ENCODE measurements around the gene CLCN2.

Gene CLCN2

GRCh38 chr3:184322731-184323487 lies 38.5 kb downstream of the CLCN2 start:
- no peak for DNase-seq

GRCh38 chr3:184321666-184322065 lies 39.7 kb downstream of the CLCN2 start:
- DNase-seq: no peak

- peak; percentile 30 for DNase-seq
These were observed 41.3 kb downstream of the CLCN2 start for GRCh38 chr3:184320104-184320445.

DNA sequence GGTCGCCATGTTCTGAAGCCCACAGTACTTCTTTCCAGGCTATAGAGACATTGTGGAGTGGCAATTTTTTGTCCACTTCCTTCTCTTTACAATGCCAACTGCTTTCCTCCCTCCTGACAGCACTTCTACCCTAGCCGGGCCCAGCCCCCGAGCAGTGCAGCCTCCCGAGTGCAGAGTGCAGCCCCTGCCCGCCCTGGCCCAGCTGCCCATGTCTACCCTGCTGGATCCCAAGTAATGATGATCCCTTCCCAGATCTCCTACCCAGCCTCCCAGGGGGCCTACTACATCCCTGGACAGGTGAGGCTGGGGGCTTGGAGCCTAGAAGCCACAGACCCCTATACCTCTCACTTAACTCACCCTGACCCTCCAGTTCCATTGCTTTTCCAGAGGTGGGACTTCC lies 44.2 kb downstream of the CLCN2 start:
- no peak for DNase-seq

DNA sequence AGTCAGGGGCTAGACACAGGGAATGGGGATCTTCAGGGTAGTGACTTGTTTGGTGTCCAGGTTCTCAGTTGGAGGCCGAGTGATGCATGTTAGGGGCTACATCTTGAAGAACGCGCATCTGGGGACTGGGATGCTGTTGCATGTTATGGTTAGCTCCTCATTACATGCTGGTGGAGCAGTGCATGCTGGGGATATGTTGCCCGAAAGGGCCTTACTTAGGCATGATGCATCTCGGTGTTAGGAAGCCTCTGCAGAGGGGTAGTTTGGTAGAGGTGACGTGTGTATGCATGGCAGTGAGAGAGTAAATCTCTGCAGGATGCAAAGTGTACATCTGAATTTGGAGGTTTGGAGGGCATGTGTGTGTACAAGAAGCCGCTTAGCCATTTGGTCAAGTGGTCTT lies 44.6 kb downstream of the CLCN2 start:
- DNase-seq: no peak

- peak; percentile 44 for DNase-seq
These were observed 45.3 kb downstream of the CLCN2 start for GRCh38 chr3:184315871-184316661.

GRCh38 chr3:184315543-184315867 lies 45.9 kb downstream of the CLCN2 start:
- DNase-seq: no peak

DNA sequence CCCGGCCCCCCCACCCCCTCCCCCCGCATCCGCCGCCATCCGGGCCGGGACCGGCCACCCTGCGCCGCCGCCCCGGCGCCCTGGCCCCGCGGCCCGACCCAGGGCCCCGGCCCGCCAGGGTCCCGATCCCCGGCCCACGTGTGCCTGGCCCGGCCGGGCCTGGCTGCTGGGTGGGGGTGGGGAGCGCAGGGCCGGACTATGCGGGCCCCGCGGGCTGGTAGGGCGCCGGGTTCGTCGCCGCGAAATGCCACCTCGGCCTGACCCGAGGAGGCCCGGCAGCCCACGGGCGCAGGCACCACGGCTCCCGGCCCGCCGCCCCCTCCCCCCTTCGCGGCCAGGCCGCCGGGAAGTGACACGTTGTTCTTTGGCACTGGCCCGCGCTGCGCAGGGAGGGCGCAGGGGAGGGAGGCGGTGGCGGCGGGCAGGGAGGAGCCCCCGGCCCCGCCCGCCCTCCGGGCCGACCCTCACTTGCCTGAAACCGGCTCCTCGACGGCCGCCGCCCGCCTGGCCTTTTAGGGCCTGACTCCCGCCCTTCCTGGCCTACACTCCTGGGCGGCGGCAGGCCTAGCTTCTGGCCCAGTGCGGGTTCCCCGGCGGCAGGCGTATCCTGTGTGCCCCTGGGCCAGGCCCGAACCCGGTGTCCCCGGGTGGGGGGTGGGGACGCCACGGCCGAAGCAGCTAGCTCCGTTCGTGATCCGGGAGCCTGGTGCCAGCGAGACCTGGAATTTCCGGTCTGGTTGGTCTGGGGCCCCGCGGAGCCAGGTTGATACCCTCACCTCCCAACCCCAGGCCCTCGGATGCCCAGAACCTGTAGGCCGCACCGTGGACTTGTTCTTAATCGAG lies 46.5 kb downstream of the CLCN2 start:
- peak; percentile 77 for DNase-seq

- DNase-seq: peak; percentile 94
These were observed 47.1 kb downstream of the CLCN2 start, which contains the start of gene EIF4G1 for GRCh38 chr3:184314363-184314699. EIF4G1 (plus strand) TSS chr3:184314606; CDS start chr3:184315797, 1,191 bp downstream.

DNA sequence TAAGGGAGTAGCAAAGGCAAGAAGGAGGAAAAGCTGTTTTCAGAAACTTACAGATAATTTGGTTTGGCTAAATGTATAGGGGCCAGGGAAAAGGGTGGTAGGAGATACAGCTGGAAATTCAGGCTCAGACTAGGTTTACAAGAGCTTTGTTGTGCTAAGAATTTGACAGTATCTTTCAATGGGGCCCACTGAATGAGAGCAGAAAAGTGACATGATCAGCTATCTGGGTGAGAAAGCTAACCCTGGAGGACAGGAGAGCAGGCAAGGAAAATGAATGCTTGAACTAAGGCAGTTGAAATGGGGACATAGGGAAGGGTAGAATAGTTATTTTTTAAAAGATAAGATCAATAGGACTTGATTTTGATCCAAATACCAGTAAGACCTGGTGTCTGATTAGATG lies 49.8 kb downstream of the CLCN2 start:
- no peak for DNase-seq

- DNase-seq: no peak
These were observed 52.7 kb downstream of the CLCN2 start for GRCh38 chr3:184308744-184309143.

DNA sequence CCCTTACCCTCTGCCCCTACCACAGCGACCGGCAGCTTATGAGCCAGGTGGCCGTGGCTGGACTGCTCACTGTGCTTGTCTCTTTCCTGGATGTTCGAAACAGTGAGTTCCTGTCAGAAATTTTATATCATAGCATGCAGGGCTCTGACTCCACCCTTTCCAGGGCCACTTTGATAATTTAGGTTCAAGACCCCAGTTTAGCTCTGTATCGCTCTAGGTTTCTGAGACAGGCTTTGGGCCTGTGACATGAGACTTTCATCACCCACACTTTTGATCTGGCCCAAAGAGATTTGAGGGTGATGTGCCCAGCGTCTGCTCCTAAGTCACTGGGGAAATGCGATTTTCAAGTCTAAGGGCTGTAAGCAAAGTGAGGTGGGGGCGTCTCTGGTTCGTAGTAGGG lies 53.5 kb downstream of the CLCN2 start:
- DNase-seq: no peak

- no peak for DNase-seq
These were observed 54.9 kb downstream of the CLCN2 start for GRCh38 chr3:184306341-184306972.

GRCh38 chr3:184305577-184305976 lies 55.8 kb downstream of the CLCN2 start:
- peak; percentile 22 for DNase-seq

DNA sequence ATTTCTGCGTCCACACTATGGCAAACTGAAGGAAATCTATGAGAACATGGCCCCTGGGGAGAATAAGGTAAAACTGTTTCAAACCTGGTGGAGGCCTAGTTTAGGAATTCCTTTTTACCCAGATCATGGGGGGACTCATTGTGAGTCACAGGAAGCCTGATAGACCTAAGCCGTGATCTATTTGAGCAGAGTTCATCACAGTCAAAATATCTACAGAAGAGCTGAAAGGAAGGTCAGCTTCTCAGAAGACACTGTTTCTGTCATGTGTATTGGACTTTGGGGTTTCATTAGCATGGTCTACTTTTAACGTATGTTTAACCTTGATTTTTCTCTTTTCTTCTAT lies 61.1 kb downstream of the CLCN2 start:
- no peak for DNase-seq

DNA sequence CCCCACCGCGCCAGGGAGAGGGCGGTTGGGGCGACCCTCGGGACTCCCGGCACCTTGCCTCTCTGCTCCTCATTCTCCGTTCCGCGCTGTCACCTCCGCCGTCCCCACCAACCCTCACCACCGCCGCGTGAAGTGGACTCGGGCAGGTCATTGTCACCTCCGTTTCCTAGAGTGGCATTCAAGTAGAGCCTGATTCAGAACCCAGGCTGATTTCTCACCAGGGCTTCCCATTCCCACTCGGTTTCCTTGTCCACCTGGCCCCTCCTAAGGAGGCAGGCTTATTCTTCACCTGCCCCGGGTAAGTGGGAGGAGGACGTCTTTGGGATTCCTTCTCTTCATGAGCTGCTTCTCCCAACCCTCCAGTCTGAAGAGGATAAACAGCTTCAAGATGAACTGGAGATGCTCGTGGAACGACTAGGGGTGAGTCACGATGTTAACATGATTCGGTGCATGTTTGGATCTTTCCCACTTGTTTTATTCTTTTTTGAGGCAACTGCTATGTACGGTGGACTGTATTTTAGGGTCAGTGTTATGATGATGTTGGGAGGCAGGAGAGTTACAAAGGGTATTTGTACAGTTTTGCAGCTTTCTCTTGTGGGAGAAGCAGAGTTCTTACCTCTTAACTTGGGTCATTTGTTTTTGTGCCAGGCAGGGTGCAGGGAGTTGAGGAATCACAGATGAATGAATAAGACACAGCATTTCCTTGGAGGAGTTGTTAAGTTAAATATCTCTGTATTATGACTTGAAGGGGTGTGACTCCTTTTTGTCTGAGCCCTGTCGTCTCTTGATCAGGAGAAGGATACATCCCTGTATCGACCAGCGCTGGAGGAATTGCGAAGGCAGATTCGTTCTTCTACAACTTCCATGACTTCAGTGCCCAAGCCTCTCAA lies 61.7 kb downstream of the CLCN2 start:
- DNase-seq: no peak

DNA sequence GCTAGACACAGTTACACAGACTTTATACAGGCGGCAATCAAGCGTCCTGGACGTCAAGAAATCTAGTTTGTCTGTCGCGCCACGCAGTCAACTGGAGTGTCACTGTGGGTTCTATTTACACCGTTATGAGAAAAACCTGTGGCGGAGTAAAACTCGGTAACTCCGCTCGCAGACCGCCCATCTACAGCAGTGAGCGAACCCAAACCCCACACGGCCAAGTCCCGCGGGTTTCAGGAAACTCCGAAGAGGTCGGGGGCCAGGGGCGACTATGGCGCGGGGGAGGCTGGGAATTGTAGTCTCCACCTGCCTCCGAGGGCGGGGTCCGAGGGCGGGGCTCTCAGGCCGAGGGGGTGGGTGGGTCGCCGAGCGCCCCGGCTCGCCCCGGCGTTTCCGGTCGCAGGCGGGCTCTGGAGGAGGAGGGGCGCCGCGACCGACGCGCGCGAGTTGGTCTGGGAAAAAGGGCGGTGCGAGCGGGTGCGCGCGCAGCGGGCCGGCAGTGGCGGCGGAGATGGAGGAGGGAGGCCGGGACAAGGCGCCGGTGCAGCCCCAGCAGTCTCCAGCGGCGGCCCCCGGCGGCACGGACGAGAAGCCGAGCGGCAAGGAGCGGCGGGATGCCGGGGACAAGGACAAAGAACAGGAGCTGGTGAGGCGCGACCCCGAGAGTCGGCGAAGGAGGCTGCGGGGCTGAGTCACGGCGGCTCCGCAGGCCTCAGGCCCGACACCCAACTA lies 62.5 kb downstream of the CLCN2 start, which contains the start of gene PSMD2:
TSS of gene PSMD2 (plus strand) at position 483 of the 729 bp plus-strand sequence. CDS start at position 509, 26 bp downstream.
- peak; percentile 98 for DNase-seq

- DNase-seq: no peak
These were observed 64.8 kb downstream of the CLCN2 start for GRCh38 chr3:184296616-184297015.

Measured in CD4-positive, alpha-beta T cell treated with Interleukin-17A for 1 hour (primary cell).